ENCODE data around the gene CLIC4.
"Not testable (repeated sequence)": the region's sequence is repeated elsewhere in the genome, so short reads cannot be mapped to it uniquely, and the experiment has no call there.

CLIC4 gene

GRCh38 chr1:24768873-24769605 is 23.8 kb downstream of the CLIC4 start:
- DNase-seq (ENCODE audit: extremely low spot score, insufficient read length, low read depth) (no peak), FAIRE-seq (no peak)

- peak; percentile 78 for FAIRE-seq
- no peak for DNase-seq (ENCODE audit: extremely low spot score, insufficient read length, low read depth)
These were observed 24.7 kb downstream of the CLIC4 start for GRCh38 chr1:24769656-24770651.

GRCh38 chr1:24770881-24771280 is 25.6 kb downstream of the CLIC4 start:
- peak; percentile 61 for FAIRE-seq
- no peak for DNase-seq (ENCODE audit: extremely low spot score, insufficient read length, low read depth)

GRCh38 chr1:24771574-24771973 is 26.3 kb downstream of the CLIC4 start:
- no peak for FAIRE-seq
- no peak for DNase-seq (ENCODE audit: extremely low spot score, insufficient read length, low read depth)

- FAIRE-seq = peak; percentile 39
- no peak for DNase-seq (ENCODE audit: extremely low spot score, insufficient read length, low read depth)
These were observed 28.4 kb downstream of the CLIC4 start for GRCh38 chr1:24773618-24774017.

GRCh38 chr1:24775348-24775747 is 30.1 kb downstream of the CLIC4 start:
- FAIRE-seq = no peak
- DNase-seq (ENCODE audit: extremely low spot score, insufficient read length, low read depth) = no peak

- DNase-seq (ENCODE audit: extremely low spot score, insufficient read length, low read depth) = no peak
- FAIRE-seq = no peak
These were observed 30.7 kb downstream of the CLIC4 start for GRCh38 chr1:24775916-24776315.

GRCh38 chr1:24776821-24777220 is 31.6 kb downstream of the CLIC4 start:
- DNase-seq (ENCODE audit: extremely low spot score, insufficient read length, low read depth) (no peak), FAIRE-seq (no peak)

GRCh38 chr1:24778141-24778540 is 32.9 kb downstream of the CLIC4 start:
- no peak for FAIRE-seq
- no peak for DNase-seq (ENCODE audit: extremely low spot score, insufficient read length, low read depth)

GRCh38 chr1:24779199-24779598 is 34.0 kb downstream of the CLIC4 start:
- FAIRE-seq; DNase-seq (ENCODE audit: extremely low spot score, insufficient read length, low read depth): not testable (repeated sequence)

GRCh38 chr1:24779689-24780464 is 34.6 kb downstream of the CLIC4 start:
- DNase-seq (ENCODE audit: extremely low spot score, insufficient read length, low read depth) = no peak
- FAIRE-seq = no peak

- DNase-seq (ENCODE audit: extremely low spot score, insufficient read length, low read depth); FAIRE-seq: not testable (repeated sequence)
These were observed 35.4 kb downstream of the CLIC4 start for GRCh38 chr1:24780626-24781025.

- no peak for DNase-seq (ENCODE audit: extremely low spot score, insufficient read length, low read depth)
- no peak for FAIRE-seq
These were observed 37.4 kb downstream of the CLIC4 start for GRCh38 chr1:24782689-24783088.

- DNase-seq (ENCODE audit: extremely low spot score, insufficient read length, low read depth) (no peak), FAIRE-seq (no peak)
These were observed 38.5 kb downstream of the CLIC4 start for GRCh38 chr1:24783713-24784112.

GRCh38 chr1:24786191-24786590 is 40.9 kb downstream of the CLIC4 start:
- FAIRE-seq = no peak

GRCh38 chr1:24790490-24790889 is 45.2 kb downstream of the CLIC4 start:
- no peak for DNase-seq (ENCODE audit: extremely low spot score, insufficient read length, low read depth)
- FAIRE-seq = no peak

More at GRCh38 chr1:24786191-24786590, 40.9 kb downstream of the CLIC4 start:
- DNase-seq (ENCODE audit: extremely low spot score, insufficient read length, low read depth) = no peak

- DNase-seq (ENCODE audit: extremely low spot score, insufficient read length, low read depth) (no peak), FAIRE-seq (peak; percentile 12)
These were observed 48.3 kb downstream of the CLIC4 start for GRCh38 chr1:24793447-24794129.

- FAIRE-seq; DNase-seq (ENCODE audit: extremely low spot score, insufficient read length, low read depth): not testable (repeated sequence)
These were observed 48.9 kb downstream of the CLIC4 start for GRCh38 chr1:24794130-24794502.

- FAIRE-seq = no peak
- no peak for DNase-seq (ENCODE audit: extremely low spot score, insufficient read length, low read depth)
These were observed 50.0 kb downstream of the CLIC4 start for GRCh38 chr1:24795236-24795635.

- no peak for FAIRE-seq
- DNase-seq (ENCODE audit: extremely low spot score, insufficient read length, low read depth) = no peak
These were observed 51.3 kb downstream of the CLIC4 start for GRCh38 chr1:24796524-24796923.

Data from GM18507 (cell line).